Keratinocyte (primary cell): Measurements from ENCODE around the gene MEF2A. TPM values are rescaled to one million over a fixed set of nuclear protein-coding genes. Genes with fewer than 3 reads are reported as not detected.

Experiments used
- DNase-seq: peaks from one replicate; pipeline ENCODE4 v3.0.0-alpha.2; 2011; ENCODE audit warnings: low read depth, missing footprints, low spot score
- FAIRE-seq: peaks from 2 replicates; lab custom pipeline; 2011; peaks lifted over from hg19 to GRCh38; lab: Jason Lieb, UNC
- H2AFZ ChIP-seq: 2 replicates; pipeline ENCODE4 v1.6.0; 2012; ENCODE audit warnings: low read length, control low read depth, inconsistent platforms; ENCODE audit not compliant: control insufficient read depth
- H3K27ac ChIP-seq: 2 replicates; pipeline ENCODE4 v1.5.1; 2011; ENCODE audit warnings: low read length; ENCODE audit not compliant: control insufficient read depth, insufficient read depth
- H3K27me3 ChIP-seq: 3 replicates; pipeline ENCODE4 v1.6.0; 2011; ENCODE audit warnings: low read length; ENCODE audit not compliant: control insufficient read depth, insufficient read depth; ENCODE audit errors: extremely low read depth
- H3K36me3 ChIP-seq, 2 experiments: 2 replicates in 1 of 2; 3 replicates in 1 of 2; pipeline ENCODE4 v1.5.1; 2011; ENCODE audit warnings: low read length in 2 of 2, mild to moderate bottlenecking in 1 of 2; ENCODE audit not compliant: control insufficient read depth in 2 of 2, insufficient read depth in 2 of 2; ENCODE audit errors: extremely low read depth in 1 of 2
- H3K4me1 ChIP-seq: 3 replicates; pipeline ENCODE4 v1.5.1; 2011; ENCODE audit warnings: low read length; ENCODE audit not compliant: control insufficient read depth, insufficient read depth; ENCODE audit errors: extremely low read depth
- H3K4me2 ChIP-seq: 3 replicates; pipeline ENCODE4 v1.6.0; 2011; ENCODE audit warnings: low read depth, low read length; ENCODE audit not compliant: control insufficient read depth, insufficient read depth; ENCODE audit errors: extremely low read depth
- H3K4me3 ChIP-seq, 3 experiments: fragments of 200-600 bp in 1 of 3; sonication (generic) in 1 of 3; 2 replicates in 2 of 3; 3 replicates in 1 of 3; pipeline ENCODE4 v1.5.1; 2011 to 2016; ENCODE audit warnings: low read length in 3 of 3, mild to moderate bottlenecking in 3 of 3, control low read depth in 2 of 3, inconsistent platforms in 1 of 3, low read depth in 1 of 3, mixed read lengths in 1 of 3, mixed run types in 1 of 3, moderate library complexity in 1 of 3; ENCODE audit not compliant: control insufficient read depth in 2 of 3, insufficient read depth in 2 of 3; ENCODE audit errors: extremely low read depth in 1 of 3
- H3K79me2 ChIP-seq: 2 replicates; pipeline ENCODE4 v1.6.0; 2012; ENCODE audit warnings: low read length; ENCODE audit not compliant: control insufficient read depth, insufficient read depth
- H3K9ac ChIP-seq: 3 replicates; pipeline ENCODE4 v1.6.0; 2011; ENCODE audit warnings: low read length; ENCODE audit not compliant: control insufficient read depth, insufficient read depth; ENCODE audit errors: extremely low read depth
- H3K9me1 ChIP-seq: 3 replicates; pipeline ENCODE4 v1.6.0; 2011; ENCODE audit warnings: low read length; ENCODE audit not compliant: control insufficient read depth, insufficient read depth; ENCODE audit errors: extremely low read depth
- H3K9me3 ChIP-seq: 2 replicates; pipeline ENCODE4 v1.5.1; 2012; ENCODE audit warnings: low read depth, low read length; ENCODE audit not compliant: control insufficient read depth
- H4K20me1 ChIP-seq: 3 replicates; pipeline ENCODE4 v1.6.0; 2011; ENCODE audit warnings: low read length; ENCODE audit not compliant: control insufficient read depth, insufficient read depth; ENCODE audit errors: extremely low read depth
- CTCF ChIP-seq, 3 experiments: IDR thresholded peaks in 1 of 3; conservative IDR thresholded peaks in 1 of 3; optimal IDR thresholded peaks in 1 of 3; 2 replicates in 2 of 3; 3 replicates in 1 of 3; pipeline versions ENCODE3 to v1.5.1; 2011; ENCODE audit warnings: low read length in 3 of 3, mild to moderate bottlenecking in 3 of 3, moderate library complexity in 2 of 3, control low read depth in 1 of 3, inconsistent platforms in 1 of 3; ENCODE audit not compliant: insufficient read depth in 2 of 3; ENCODE audit errors: extremely low read depth in 1 of 3
- EZH2 ChIP-seq: IDR thresholded peaks from one replicate; pipeline ENCODE4 v1.6.1; 2012; ENCODE audit warnings: inconsistent platforms, mild to moderate bottlenecking, low read length, moderate library complexity
- dilution Hi-C: fragments of 300-500 bp; cut with MboI; formaldehyde crosslinking; loops from one replicate; pipeline ENCODE4 v1.7.0; 2020; ENCODE audit warnings: low sequenced_read_pairs; ENCODE audit not compliant: extremely low pct_ligation_motif_present
- polyA plus RNA-seq, 5 experiments: library from polyadenylated mRNA; depleted of rRNA in 3 of 5; stranded (reverse) in 3 of 5; stranded (forward) in 1 of 5; unstranded in 1 of 5; fragments of >200 nt; gene quantifications; 1 replicate in 1 of 5; 2 replicates in 3 of 5; 3 replicates in 1 of 5; pipeline versions ENCODE4 v1.2.1 to v1.2.3, GENCODE V29; 2011 to 2012; ENCODE audit warnings: missing spikeins in 2 of 5, low read depth in 1 of 5, low replicate concordance in 1 of 5

MEF2A gene
- polyA plus RNA-seq, 1 donor (not counting 4 experiments of a cell fraction or from before 2014, with no cell fraction given): 27.4 TPM

- Histone ChIP-seq H4K20me1 (no peaks in the 10 kb centered on the region), H3K79me2 (no peaks in the 10 kb centered on the region), H3K4me1 (no peaks in the 10 kb centered on the region), H3K9ac (no peak overlapping the region), H3K4me3 (no peak overlapping the region), H3K4me2 (no peak overlapping the region), H3K9me3 (no peaks in the 10 kb centered on the region), H3K27me3 (peaks cover 6% of the 10 kb centered on the region), H3K9me1 (no peaks in the 10 kb centered on the region), H3K36me3 (no peaks in the 10 kb centered on the region), H3K27ac (no peak overlapping the region), H2AFZ (no peak overlapping the region)
- no peak for FAIRE-seq
- dilution Hi-C loops: no loop called here
- no peak for DNase-seq
- TF ChIP-seq CTCF (optimal IDR thresholded peaks at IDR 0.05 in 1 of 3, IDR thresholded peaks at IDR 0.05 in 1 of 3, conservative IDR thresholded peaks at IDR 0.05 in 1 of 3; ENCODE audit: extremely low read depth in 1 of 3, insufficient read depth in 2 of 3, low read length in 3 of 3) (no peak), EZH2 (no peak)
Measured at GRCh38 chr15:99752556-99752955, 186.8 kb downstream of the MEF2A start.

- Histone ChIP-seq H3K9me1 (no peaks in the 10 kb centered on the region), H3K9me3 (no peaks in the 10 kb centered on the region), H3K4me2 (no peak overlapping the region), H3K9ac (no peak overlapping the region), H3K4me3 (no peak overlapping the region), H4K20me1 (no peaks in the 10 kb centered on the region), H3K27ac (no peak overlapping the region), H3K79me2 (no peaks in the 10 kb centered on the region), H3K27me3 (peaks cover 6% of the 10 kb centered on the region), H2AFZ (no peak overlapping the region), H3K36me3 (no peaks in the 10 kb centered on the region), H3K4me1 (no peaks in the 10 kb centered on the region)
- TF ChIP-seq EZH2 (no peak), CTCF (optimal IDR thresholded peaks at IDR 0.05 in 1 of 3, IDR thresholded peaks at IDR 0.05 in 1 of 3, conservative IDR thresholded peaks at IDR 0.05 in 1 of 3; ENCODE audit: extremely low read depth in 1 of 3, insufficient read depth in 2 of 3, low read length in 3 of 3) (no peak)
- no peak for DNase-seq
- no peak for FAIRE-seq
- dilution Hi-C loops: no loop called here
Measured at GRCh38 chr15:99753066-99753465, 187.3 kb downstream of the MEF2A start.
